Right atrium auricular region (tissue), 2 donors: ENCODE measurements around the gene DNAJC6. TPM values are rescaled to one million over a fixed set of nuclear protein-coding genes. Genes with fewer than 3 reads are reported as not detected.

Source experiments
- DNase-seq: peaks from one replicate; pipeline ENCODE4 v3.0.0-alpha.2; 2019; ENCODE audit warnings: low spot score
- H3K27ac ChIP-seq, 2 donors: fragments of 200-600 bp; sonication (generic); 1 replicate in 1 of 2; 2 replicates in 1 of 2; pipeline ENCODE4 v1.5.1; 2016 to 2019
- H3K27me3 ChIP-seq, 2 donors: fragments of 200-600 bp; sonication (generic); one replicate each; pipeline versions ENCODE4 v1.5.1 to v1.6.0; 2017 to 2019
- H3K36me3 ChIP-seq: fragments of 200-600 bp; sonication (generic); one replicate; pipeline ENCODE4 v1.5.1; 2016
- H3K4me1 ChIP-seq, 2 donors: fragments of 200-600 bp; sonication (generic); one replicate each; pipeline versions ENCODE4 v1.5.1 to v1.6.0; 2017 to 2019
- H3K4me3 ChIP-seq, 2 donors: fragments of 200-600 bp; sonication (generic); 1 replicate in 1 of 2; 2 replicates in 1 of 2; pipeline ENCODE4 v1.5.1; 2017 to 2019; ENCODE audit warnings: mild to moderate bottlenecking in 1 of 2, moderate library complexity in 1 of 2
- H3K9me3 ChIP-seq, 2 donors: fragments of 200-600 bp; sonication (generic); one replicate each; pipeline ENCODE4 v1.5.1; 2019
- total RNA-seq, 2 donors: library from RNA; depleted of rRNA; stranded (reverse); fragments of >200 nt; gene quantifications; one replicate each; pipeline ENCODE4 v1.1.0, GENCODE V29; 2016
- TF ChIP-seq, protein P1 (sequence below), 2 donors: fragments of 200-600 bp; sonication (generic); IDR thresholded peaks; one replicate each; pipeline ENCODE4 v1.5.1; 2019; ENCODE audit warnings: antibody characterized with exemption in 2 of 2

The DNAJC6 gene
- total RNA-seq, 2 donors from 2014 or later, result 17.3 to 24.6 TPM

DNA sequence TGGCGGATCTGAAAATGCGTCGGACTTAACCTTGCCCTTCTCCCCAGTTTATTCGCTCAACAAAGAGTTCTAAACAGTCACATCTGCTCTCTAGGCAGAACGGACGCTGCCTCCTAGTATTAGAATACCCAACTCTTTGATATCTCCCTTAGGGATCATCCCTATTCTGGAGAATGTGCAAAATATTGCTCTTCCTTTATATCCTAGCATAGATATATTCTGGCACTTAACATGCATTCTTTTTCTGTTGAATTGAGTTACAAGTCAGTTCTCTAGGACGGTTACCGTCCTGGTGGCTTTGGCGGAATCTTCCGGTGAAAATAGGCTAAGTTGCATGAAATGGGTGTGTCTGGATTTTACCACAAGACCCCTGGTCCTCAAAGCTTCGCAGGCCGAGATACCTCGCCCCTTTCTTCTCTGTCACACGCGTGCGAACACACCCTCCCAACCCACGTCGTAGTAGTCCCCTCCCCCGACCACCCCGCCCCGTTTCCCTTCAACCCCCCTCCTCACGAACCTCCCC is 501 bp upstream of the DNAJC6 start:
- peak overlapping the region; percentile 41 to 50 for H3K4me3 ChIP-seq
- peaks cover 0 to 19% of the 10 kb centered on the region in 2 donors for H3K4me1 ChIP-seq
- DNase-seq, result no peak
- TF ChIP-seq, protein P1, sequence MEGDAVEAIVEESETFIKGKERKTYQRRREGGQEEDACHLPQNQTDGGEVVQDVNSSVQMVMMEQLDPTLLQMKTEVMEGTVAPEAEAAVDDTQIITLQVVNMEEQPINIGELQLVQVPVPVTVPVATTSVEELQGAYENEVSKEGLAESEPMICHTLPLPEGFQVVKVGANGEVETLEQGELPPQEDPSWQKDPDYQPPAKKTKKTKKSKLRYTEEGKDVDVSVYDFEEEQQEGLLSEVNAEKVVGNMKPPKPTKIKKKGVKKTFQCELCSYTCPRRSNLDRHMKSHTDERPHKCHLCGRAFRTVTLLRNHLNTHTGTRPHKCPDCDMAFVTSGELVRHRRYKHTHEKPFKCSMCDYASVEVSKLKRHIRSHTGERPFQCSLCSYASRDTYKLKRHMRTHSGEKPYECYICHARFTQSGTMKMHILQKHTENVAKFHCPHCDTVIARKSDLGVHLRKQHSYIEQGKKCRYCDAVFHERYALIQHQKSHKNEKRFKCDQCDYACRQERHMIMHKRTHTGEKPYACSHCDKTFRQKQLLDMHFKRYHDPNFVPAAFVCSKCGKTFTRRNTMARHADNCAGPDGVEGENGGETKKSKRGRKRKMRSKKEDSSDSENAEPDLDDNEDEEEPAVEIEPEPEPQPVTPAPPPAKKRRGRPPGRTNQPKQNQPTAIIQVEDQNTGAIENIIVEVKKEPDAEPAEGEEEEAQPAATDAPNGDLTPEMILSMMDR (IDR thresholded peaks at IDR 0.05), result no peak
- no peaks in the 10 kb centered on the region for H3K27me3 ChIP-seq
- no peaks in the 10 kb centered on the region for H3K9me3 ChIP-seq
- no peak overlapping the region for H3K27ac ChIP-seq
- no peaks in the 10 kb centered on the region for H3K36me3 ChIP-seq

DNA sequence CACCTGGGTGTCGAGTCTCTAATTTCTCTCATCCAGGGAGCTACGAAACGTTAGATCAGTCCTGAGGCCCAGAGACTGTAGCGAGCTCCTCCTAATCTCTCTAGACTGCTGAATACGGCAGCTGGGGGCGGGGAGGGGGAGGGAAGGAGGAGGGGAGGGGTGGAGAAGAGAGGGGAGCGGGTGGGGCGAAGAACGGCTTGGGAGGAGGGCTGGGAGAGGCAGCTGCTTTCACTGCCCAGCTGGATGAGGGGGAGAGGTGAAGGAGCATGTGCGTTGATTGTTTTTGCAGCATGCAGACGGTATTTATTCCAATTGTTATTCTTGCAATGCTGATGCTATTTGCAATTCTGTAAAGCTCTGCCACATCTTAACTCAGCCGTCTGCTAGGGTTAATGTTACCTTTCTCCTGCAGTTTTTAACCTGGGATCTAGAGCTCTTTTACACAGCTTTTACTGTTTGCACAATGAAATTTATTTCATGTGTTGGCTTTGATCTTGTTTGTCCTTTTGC is 790 bp downstream of the DNAJC6 start:
- DNase-seq, result no peak
- peak overlapping the region in 1 of 2 donors; percentile 48 for H3K27ac ChIP-seq
- H3K36me3 ChIP-seq, result no peaks in the 10 kb centered on the region
- peak overlapping the region; percentile 41 to 50 for H3K4me3 ChIP-seq
- H3K27me3 ChIP-seq, result no peaks in the 10 kb centered on the region
- H3K4me1 ChIP-seq, result peaks cover 0 to 19% of the 10 kb centered on the region in 2 donors
- no peaks in the 10 kb centered on the region for H3K9me3 ChIP-seq
- TF ChIP-seq, protein P1 (IDR thresholded peaks at IDR 0.05), result no peak

DNA sequence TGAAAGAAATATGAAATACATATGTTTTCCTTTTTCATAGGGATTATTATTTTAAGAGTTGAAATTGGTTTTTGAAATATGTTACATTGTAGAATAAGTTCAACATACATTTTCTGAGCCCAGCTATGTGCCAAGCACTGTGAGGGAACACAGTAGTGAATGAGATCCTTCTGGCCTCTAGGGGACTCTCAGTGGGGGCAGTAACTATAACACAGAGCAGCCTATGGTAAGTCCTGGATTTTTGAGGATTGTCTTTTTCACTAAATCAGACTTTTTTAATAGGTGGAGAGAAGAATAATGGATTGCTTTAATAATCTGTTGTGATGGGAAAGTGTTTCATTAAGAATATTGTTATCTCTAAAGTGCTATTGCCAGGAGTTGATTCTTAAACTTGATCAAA is 2.4 kb downstream of the DNAJC6 start:
- DNase-seq, result no peak
- Histone ChIP-seq H3K4me1 (peaks cover 0 to 19% of the 10 kb centered on the region in 2 donors), H3K36me3 (no peaks in the 10 kb centered on the region), H3K27ac (no peak overlapping the region), H3K9me3 (no peaks in the 10 kb centered on the region), H3K27me3 (no peaks in the 10 kb centered on the region), H3K4me3 (no peak overlapping the region)
- TF ChIP-seq, protein P1 (IDR thresholded peaks at IDR 0.05), result no peak

DNA sequence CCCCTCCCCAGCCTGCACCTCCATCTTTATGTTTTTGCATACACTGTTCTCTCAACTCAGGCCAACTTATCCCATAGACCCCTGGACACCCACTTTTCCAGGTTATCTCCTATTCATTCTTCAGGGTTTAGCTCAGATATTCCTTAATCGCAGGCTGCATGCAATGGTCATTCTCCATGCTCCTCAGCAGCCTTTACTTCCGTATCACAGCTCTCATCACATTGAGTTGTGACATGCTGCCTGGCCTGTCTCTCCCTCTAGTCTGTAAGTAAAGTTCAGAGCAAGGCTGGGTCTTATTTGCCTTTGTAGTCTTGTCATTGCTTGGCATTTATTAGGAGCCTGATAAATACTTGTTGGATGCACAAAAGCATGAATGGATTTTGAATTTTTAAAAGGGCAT is 6.9 kb downstream of the DNAJC6 start:
- no peak for DNase-seq

DNA sequence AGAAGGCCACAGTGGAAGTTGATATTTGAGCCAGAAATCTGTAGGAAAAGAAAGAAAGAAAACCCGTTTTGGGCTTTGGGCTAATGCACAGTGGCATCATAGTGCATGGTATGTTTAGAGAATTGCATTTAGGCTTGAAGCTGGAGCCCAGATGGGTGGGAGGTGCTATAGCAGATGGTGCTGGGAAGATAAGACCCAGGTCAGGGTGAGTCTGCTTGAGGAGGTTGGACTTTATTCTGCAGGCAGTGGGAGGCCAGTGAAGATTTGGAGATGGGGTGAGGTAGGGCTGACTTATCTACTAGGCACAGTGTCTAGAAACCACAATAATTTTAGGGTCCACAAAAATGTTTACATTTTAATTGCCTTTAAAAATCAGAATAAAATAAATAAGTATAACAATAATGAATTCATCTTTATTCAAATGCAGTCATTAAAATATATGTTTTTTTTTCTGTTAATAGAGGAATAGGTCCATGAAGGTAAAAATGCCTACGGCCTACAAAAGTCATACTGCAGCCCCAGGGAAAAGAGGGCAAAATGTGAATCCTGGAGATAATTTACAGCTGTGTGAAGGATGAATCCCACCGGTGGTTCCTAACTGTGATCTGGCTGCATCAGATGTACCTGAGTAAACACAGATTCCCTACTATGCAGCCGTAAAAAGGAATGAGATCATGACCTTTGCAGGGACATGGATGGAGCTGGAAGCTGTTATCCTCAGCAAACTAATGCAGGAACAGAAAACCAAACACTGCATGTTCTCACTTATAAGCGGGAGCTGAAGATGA is 8.7 kb downstream of the DNAJC6 start:
- H3K9me3 ChIP-seq, result no peaks in the 10 kb centered on the region
- H3K36me3 ChIP-seq, result no peaks in the 10 kb centered on the region
- no peak overlapping the region for H3K27ac ChIP-seq
- TF ChIP-seq, protein P1 (IDR thresholded peaks at IDR 0.05), result no peak
- DNase-seq, result no peak
- H3K4me3 ChIP-seq, result no peak overlapping the region
- H3K27me3 ChIP-seq, result no peaks in the 10 kb centered on the region
- H3K4me1 ChIP-seq, result no peaks in the 10 kb centered on the region

More for the DNA sequence above, 6.9 kb downstream of the DNAJC6 start:
- Histone ChIP-seq H3K4me1 (no peaks in the 10 kb centered on the region), H3K36me3 (no peaks in the 10 kb centered on the region), H3K9me3 (no peaks in the 10 kb centered on the region), H3K4me3 (no peak overlapping the region), H3K27me3 (no peaks in the 10 kb centered on the region), H3K27ac (no peak overlapping the region)
- TF ChIP-seq, protein P1 (IDR thresholded peaks at IDR 0.05), result no peak
